ENCODE data around the gene RAD50.

RAD50 gene

GRCh38 chr5:132601071-132601728, 44.4 kb downstream of the RAD50 start:
- TF ChIP-seq, protein P1, sequence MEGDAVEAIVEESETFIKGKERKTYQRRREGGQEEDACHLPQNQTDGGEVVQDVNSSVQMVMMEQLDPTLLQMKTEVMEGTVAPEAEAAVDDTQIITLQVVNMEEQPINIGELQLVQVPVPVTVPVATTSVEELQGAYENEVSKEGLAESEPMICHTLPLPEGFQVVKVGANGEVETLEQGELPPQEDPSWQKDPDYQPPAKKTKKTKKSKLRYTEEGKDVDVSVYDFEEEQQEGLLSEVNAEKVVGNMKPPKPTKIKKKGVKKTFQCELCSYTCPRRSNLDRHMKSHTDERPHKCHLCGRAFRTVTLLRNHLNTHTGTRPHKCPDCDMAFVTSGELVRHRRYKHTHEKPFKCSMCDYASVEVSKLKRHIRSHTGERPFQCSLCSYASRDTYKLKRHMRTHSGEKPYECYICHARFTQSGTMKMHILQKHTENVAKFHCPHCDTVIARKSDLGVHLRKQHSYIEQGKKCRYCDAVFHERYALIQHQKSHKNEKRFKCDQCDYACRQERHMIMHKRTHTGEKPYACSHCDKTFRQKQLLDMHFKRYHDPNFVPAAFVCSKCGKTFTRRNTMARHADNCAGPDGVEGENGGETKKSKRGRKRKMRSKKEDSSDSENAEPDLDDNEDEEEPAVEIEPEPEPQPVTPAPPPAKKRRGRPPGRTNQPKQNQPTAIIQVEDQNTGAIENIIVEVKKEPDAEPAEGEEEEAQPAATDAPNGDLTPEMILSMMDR (IDR thresholded peaks at IDR 0.05; ENCODE audit: borderline replicate concordance, control extremely low read depth, extremely low read depth, insufficient read depth, missing control alignments) = no peak
- in situ Hi-C loops (cut with MboI; ENCODE audit: low sequenced_read_pairs, unreplicated experiment) = no loop called here
- DNase-seq (ENCODE audit: low spot score) = no peak

- no peak for DNase-seq (ENCODE audit: low spot score)
- in situ Hi-C loops (cut with MboI; ENCODE audit: low sequenced_read_pairs, unreplicated experiment) = no loop called here
- TF ChIP-seq, protein P1 (IDR thresholded peaks at IDR 0.05; ENCODE audit: borderline replicate concordance, control extremely low read depth, extremely low read depth, insufficient read depth, missing control alignments) = no peak
These were observed 50.3 kb downstream of the RAD50 start for GRCh38 chr5:132607095-132607494.

DNA sequence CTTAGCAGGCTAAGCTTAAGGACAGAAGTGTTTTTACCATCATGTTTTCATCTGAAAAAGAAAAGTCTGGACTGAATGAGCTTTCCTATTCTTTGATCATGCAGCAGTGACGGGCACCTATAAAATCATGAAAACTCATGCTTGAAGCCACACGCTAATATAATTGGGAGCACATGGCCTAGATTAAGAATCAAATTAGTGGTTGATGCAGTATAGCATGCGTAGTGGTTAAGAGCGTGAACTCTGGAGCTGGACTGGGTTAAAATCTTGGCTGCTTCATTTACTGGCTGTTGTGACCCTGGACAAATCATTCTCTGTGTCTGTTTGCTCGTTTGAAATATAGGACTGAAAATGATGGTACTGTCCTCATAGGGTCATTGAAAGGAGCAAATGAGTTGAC, 51.3 kb downstream of the RAD50 start:
- in situ Hi-C loops (cut with MboI; ENCODE audit: low sequenced_read_pairs, unreplicated experiment) = no loop called here
- TF ChIP-seq, protein P1 (IDR thresholded peaks at IDR 0.05; ENCODE audit: borderline replicate concordance, control extremely low read depth, extremely low read depth, insufficient read depth, missing control alignments) = no peak

DNA sequence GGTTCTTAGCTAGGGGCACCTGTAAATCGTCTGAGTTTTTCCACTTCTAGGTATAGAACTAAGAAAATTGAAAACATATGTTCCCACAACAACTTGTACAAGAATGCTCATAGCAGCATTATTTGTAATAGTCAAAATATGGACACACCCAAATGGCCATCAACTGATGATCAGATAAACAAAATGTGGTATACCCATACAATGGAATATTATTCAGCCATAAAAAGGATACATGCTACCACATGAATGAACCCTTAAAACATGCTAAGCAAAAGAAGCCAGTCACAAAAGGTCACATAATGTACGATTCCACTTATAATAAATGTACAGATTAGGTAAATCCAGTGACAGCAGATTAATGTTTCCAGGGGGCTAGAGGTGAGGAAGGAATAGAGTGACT, 55.2 kb downstream of the RAD50 start:
- TF ChIP-seq, protein P1 (IDR thresholded peaks at IDR 0.05; ENCODE audit: borderline replicate concordance, control extremely low read depth, extremely low read depth, insufficient read depth, missing control alignments) = no peak
- in situ Hi-C loops (cut with MboI; ENCODE audit: low sequenced_read_pairs, unreplicated experiment) = no loop called here
- no peak for DNase-seq (ENCODE audit: low spot score)

More for the DNA sequence above, 51.3 kb downstream of the RAD50 start:
- no peak for DNase-seq (ENCODE audit: low spot score)

GRCh38 chr5:132612846-132613245, 56.1 kb downstream of the RAD50 start:
- no peak for DNase-seq (ENCODE audit: low spot score)
- in situ Hi-C loops (cut with MboI; ENCODE audit: low sequenced_read_pairs, unreplicated experiment) = no loop called here
- TF ChIP-seq, protein P1 (IDR thresholded peaks at IDR 0.05; ENCODE audit: borderline replicate concordance, control extremely low read depth, extremely low read depth, insufficient read depth, missing control alignments) = no peak

DNA sequence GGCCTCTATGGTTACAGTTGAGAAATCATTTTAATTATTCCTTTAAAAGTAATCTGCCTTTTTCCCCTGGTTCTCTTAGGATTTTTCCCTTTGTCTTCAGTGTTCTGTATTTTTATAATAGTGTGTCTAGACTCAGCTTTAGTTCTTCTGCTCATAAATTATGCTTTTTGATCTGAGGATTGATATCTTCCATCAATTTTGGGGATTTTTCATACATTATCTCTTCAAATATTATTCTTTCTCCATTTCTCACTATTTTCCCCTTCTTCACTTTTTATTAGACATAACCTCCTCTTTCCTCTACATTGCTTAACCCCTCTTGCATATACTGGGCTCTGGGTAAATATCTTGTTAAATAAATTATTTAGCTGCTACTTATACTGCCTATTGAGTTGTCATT, 64.9 kb downstream of the RAD50 start:
- in situ Hi-C loops (cut with MboI; ENCODE audit: low sequenced_read_pairs, unreplicated experiment) = no loop called here

More for the DNA sequence above, 64.9 kb downstream of the RAD50 start:
- TF ChIP-seq, protein P1 (IDR thresholded peaks at IDR 0.05; ENCODE audit: borderline replicate concordance, control extremely low read depth, extremely low read depth, insufficient read depth, missing control alignments) = no peak
- DNase-seq (ENCODE audit: low spot score) = no peak
